HG03159 (cell line): ENCODE results near the gene ERVV-1.
"Not testable (repeated sequence)": the region's sequence is repeated elsewhere in the genome, so short reads cannot be mapped to it uniquely, and the experiment has no call there.

Source experiments
- ATAC-seq: cut with Tn5 transposase; IDR thresholded peaks from one replicate; pipeline ENCODE4 v1.9.1; 2021; ENCODE audit warnings: mild to moderate bottlenecking, moderate library complexity; ENCODE audit not compliant: unreplicated experiment

Gene ERVV-1

DNA sequence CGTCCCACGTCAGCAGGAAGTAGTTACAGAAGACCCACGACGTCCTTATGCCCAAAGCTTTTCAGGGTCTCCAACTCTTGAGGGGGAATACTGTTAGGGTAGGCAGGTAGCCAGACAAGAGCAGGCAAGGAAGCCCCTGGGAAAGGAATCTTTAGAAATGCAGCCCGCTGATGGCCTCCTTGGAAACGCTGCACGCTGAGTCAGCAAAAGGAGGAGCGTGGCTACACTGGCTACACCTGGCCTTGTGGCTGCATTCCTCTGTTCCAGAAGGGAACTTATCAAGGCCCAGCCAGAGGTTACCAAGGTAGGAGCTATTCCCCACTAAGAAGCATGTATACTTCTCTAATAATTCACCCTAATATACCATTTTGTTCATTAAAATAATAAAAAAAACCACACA, 2.0 kb downstream of the ERVV-1 start:
- no peak for ATAC-seq

DNA sequence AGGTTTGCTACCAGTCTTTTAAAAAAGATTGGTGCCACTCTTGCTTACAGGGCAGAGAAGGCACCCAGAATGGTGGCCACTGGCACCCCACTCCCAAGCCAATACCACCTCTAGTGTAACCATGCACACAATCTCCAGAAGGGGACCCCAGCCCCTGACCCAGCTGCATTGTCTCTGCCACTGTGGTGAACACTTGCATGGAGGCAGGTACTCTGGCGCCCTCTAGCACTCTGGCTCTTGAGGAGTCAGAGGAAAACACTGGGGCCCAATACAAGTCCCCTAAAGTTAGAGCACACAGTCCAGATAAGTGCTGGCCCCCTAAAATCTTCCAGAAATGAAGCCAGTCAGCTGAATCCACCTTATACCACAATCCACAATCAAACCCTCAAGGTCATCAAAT, 6.0 kb downstream of the ERVV-1 start:
- no peak for ATAC-seq

DNA sequence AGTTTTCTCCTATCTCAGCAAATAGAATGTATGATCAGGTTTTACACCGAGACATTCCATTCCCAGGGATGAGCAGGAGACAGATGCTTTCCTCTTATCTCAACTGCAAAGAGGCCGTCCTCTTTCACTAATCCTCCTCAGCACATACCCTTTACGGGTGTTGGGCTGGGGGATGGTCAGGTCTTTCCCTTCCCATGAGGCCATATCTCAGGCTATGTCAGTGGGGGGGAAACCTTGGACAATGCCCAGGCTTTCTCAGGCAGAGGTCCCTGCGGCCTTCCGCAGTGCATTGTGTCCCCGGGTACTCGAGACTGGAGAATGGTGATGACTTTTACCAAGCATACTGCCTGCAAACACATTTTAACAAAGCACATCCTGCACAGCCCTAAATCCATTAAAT, 14.6 kb downstream of the ERVV-1 start:
- ATAC-seq: not testable (repeated sequence)

DNA sequence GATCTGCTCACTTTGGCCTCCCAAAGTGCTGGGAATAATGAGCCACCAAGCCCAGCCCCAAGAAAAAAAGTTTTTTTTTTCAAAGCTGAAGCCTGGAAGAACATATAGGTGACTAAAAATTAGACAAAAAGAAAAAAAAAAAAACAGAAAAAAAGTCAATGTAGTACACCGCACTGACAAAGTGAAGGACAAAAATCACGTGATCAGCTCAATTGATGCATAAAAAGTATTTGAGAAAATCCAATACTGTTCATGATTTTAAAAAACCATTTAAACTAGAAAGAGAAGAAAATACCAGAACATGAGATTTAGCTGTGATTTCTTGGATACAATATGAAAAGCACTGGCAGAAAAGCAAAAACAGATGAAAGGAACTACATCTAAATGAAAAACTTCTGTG, 20.3 kb downstream of the ERVV-1 start:
- no peak for ATAC-seq

DNA sequence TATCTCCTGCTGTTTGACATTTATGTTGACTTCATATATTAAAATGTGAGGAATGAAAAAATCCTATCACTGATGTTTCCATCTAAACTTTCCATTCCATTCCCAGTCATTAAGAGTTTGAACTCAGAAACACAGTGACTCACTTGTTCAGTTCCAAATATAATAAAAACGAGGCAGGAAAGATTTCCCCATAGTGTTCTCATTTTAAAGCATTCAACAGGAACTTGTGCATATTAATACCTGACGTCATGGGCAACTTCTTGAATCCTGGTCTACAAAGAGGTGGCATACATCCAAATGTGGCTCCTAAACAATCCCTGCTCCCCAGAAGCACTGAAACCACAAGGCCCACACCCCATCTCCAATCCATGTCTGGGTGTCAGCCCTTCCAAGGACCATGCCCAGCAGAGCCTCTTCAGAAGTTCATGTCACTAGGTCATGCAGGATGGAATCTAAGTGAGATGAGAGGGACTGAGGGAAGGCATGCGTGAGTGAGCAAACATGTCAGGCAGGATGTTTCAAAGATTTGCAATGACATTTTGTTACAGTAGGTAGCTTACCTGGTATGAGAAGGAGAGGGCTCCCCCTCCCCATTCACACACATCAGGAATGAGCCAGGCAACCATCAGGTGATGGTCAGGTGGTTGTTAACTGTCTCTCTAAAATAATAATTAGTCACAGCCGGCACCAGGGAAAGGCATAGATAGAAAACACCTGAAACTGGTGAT, 21.4 kb downstream of the ERVV-1 start:
- ATAC-seq: no peak

DNA sequence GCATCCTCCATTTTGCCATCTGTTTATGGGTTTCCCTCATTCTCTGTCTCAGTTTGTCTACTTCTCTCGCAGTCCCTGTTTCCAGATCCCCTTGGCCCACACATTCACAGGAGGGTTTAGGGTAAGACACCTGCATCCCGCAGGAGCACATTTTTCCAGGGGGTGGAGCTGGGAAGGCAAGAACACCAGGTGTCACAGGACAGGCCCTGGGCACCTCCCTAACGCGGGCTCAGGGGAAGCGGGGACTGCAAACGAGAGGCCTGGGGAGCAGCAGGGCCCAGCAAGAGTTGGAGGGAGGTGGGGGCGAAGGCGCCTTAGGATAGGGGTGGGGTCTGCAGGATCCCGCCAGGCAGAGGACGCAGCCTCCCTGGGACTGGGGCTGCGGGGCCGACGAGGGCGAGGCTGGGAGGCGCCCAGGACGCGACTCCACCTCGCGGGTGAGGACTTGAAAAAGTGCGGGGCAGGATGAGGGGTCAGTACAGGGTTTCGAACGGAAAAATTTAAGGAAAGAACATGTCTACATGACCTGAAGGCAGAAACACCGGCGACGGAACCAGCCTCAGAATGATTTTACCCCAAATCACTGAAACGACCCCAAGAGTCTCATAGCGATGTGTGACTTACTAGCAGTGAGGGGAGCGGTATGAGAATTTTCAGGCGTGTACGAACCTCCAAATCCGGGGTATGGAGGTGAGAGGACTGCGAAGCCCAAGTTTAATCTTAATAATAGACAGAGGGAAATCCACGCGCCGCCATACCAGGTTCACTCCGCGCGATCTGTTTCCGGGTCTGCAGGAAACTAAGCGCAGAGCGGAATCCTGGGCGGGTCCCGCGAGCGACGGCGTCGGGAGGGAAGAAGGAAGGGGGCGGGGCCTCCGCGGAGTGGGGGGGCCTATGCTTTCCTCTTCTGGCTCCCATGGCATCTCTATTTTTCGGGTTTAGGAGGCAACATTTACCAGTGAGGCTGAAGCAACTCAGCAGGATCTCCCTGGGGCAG, 23.7 kb downstream of the ERVV-1 start:
- ATAC-seq: no peak

DNA sequence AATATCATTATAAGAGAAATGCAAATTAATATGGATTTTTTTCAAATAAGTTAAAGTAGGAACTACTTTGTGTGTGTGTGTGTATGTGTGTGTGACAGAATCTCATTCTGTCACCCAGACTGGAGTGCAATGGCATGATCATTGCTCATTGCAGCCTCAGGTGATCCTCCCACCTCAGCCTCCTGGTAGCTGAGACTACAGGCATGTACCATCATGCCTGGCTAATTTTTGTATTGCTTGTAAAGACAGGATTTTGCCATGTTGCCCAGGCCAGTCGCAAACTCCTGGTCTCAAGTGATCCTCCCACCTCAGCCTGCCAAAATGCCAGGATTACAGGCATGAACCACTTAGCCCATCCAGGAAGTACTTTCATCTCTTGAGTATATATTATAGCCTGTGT, 27.6 kb downstream of the ERVV-1 start:
- no peak for ATAC-seq

DNA sequence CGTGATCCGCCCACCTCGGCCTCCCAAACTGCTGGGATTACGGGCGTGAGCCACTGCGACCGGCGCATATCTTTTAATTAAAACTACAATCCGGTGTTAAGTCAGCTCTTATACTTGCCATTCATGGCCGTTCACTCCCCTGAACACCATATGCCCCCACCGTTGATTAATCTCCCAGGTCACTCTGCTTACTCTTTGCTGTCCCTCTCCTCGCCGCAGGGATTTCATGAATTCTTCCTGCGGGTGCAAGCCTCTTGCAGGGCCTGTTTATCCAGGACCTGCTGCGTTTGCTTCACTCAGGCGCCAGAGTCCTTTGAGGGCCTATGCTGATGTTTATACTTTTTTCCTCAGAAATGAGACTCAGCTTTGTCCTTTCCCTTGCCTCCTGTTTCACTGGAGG, 31.8 kb downstream of the ERVV-1 start:
- no peak for ATAC-seq

DNA sequence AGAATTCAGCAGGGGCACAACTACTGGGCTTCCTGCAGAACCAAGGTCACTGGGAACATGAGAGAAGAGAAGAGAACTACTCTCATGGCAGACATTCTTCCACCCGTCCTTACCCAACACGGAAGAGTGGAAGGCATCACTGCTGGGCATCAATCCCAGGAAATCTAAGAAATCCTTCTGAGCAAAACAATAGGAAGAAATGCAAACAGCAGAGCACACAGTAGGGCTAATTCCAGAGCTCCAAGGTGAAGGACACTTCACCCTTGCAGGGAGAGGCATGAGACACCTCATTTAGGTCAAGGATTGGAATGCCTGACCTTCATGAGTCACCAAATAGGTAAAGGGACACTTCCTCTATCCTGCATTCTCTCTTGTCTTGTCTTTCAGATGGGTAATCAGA, 33.7 kb downstream of the ERVV-1 start:
- no peak for ATAC-seq

DNA sequence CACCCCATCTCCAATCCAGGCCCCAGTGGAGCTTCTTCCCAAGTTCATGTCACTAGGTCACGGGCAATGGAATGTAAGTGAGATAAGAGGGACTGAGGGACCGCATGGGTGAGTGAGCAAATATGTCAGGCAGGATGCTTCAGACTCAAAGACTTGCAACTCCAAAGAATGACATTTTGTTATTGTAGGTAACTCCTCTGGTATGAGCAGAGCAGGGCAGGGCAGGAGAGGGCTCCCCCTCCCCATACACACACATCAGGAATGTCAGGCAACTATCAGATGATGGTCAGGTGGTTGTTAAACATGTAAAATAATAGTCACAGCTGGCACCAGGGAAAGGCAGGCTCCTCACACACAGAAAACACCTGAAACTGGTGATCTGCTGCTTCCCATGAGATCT, 41.4 kb downstream of the ERVV-1 start:
- ATAC-seq: no peak

DNA sequence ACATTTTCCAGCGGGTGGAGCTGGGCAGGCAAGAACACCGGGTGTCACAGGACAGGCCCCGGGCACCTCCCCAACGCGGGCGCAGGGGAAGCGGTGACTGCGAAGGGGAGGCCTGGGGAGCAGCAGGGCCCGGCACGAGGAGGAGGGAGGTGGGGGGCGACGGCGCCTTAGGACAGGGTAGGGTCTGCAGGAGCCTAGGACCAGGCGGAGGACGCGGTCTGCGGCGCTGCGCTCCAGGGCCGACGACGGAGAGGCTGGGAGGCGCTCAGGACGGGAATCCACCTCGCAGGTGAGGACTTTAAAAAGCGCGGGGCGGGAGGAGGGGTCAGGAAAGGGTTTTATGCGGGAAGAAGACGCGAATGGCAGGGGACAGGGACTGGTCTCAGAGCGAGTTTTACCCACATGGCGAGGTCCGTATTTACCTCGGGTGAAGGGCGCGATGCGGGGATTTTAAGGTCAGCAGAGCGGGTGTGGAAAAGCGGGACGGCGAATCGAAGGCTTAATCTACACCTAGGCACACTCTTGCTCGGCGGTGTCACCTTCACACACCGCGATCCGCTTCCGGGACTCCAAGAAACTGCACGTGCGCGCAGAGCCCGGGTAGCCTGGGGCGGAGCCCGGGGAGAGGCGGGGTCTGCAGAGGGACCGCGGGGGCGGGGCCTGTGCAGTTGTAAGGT, 44.3 kb downstream of the ERVV-1 start:
- ATAC-seq: no peak
